NCI-H128 (cell line): Measurements from ENCODE around the gene ADGRV1.

Experiments used
- DNase-seq: peaks from one replicate; lab custom pipeline; 2025; ENCODE audit not compliant: unreplicated experiment; lab: John Stamatoyannopoulos, UW

ADGRV1 gene

DNA sequence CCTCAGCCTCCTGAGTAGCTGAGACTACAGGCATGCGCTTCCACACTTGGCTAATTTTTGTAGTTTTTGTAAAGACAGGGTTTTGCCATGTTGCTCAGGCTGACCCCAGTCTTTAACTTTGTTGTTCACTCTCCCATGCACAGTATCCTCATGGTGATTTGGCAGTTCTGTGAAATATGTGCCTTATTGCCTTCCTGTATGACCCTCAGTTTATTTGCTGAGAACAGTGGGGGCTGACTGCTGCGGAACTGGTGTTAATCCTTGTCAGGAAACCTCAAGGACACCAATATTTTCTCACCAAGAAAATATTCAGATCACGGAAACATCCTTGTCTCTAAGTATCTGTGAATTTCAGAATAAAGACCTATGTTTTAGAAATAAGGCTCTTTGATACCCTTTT, 536.7 kb downstream of the ADGRV1 start:
- no peak for DNase-seq

- no peak for DNase-seq
Measured at GRCh38 chr5:91095786-91096385, 537.3 kb downstream of the ADGRV1 start.

DNA sequence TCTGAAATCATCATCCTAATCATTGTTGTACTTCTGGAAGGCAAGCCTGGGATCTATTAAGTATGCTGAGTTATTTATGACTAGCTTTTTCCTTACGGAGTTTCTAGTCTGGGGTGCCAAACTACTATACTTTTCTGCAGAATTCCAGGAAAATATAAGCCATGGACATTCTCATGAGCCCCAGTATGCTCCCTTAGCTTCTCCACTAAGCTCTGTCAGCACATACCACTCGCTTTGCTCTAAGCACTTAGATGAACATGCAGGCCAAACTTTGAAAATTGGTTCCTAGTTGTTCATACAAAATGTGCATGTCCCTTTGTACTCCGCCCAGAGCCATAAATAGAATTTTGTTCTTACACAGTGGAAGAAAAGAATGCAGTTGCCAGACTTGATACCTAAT, 539.9 kb downstream of the ADGRV1 start:
- no peak for DNase-seq

DNA sequence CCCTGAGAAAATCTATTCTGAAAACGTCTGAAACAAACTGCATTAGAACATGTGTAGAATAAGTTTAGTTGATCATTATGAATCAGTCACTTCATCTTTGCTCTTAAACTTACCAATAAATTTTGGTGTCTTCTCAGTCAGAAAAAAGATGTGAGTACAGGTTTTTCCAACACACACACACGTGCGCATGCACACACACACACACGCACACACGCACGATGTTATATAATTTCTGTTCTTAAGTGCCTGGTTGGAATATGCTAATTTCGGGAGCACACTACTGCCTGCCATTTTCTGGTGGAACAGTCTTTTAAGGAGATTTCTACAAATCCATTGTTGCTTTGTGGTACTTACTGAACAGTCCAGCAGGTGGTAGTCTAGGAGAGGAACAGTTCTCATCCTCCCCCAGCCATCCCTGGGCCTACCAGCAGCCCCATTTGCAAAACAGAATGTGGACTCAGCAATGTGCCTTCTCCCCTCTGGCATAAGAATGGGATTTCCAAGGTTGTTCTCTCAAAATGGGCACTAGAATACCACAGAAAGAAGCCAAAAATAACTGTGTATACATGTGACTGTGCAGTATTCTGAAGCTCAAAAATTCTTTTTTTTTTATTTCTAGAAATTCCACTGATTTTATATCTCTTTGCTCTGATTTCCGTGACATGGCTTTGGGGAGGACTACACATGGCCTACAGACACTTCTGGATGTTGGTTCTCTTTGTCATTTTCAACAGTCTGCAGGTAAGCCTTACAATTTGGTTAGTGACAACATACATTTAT, 543.2 kb downstream of the ADGRV1 start:
- DNase-seq = peak; percentile 39

- no peak for DNase-seq
Measured at GRCh38 chr5:91103353-91104061, 544.9 kb downstream of the ADGRV1 start.

- DNase-seq = no peak
Measured at GRCh38 chr5:91104062-91104448, 545.5 kb downstream of the ADGRV1 start.

DNA sequence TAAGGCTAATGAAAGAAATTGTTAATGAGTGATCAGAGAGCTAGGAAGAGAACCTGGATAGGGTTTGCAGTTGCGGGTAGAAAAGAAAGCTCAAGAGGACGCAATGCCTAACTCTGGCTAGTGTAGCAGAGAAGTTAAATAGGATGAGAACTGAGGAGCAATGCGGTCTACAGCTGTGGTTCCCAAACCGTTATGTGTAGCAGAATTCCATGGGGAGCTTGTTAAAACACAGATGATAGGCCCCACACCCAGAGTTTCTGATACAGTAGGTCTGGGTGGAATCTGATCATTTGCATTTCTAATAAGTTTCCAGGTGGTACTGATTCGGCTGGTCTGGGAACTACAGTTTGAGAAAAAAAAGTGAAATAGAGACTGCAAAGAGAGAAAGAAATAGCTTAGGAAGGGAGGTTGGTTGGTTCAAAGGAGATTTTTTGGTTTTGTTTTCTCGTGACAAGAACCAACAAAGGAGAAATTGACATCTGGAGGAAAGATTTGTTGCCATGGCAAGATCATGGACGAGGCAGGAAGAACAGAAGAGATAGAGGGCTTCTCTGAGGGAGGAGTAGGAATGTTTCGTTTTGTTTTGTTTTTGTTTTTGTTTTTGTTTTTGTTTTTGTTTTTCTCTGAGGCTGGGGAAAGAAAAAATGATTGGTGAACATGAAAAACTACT, 548.4 kb downstream of the ADGRV1 start:
- no peak for DNase-seq

GRCh38 chr5:91109634-91110033, 551.0 kb downstream of the ADGRV1 start:
- no peak for DNase-seq

- no peak for DNase-seq
Measured at GRCh38 chr5:91110686-91111085, 552.1 kb downstream of the ADGRV1 start.

GRCh38 chr5:91111473-91112238, 553.1 kb downstream of the ADGRV1 start:
- no peak for DNase-seq

GRCh38 chr5:91114658-91115057, 556.1 kb downstream of the ADGRV1 start:
- DNase-seq = no peak

DNA sequence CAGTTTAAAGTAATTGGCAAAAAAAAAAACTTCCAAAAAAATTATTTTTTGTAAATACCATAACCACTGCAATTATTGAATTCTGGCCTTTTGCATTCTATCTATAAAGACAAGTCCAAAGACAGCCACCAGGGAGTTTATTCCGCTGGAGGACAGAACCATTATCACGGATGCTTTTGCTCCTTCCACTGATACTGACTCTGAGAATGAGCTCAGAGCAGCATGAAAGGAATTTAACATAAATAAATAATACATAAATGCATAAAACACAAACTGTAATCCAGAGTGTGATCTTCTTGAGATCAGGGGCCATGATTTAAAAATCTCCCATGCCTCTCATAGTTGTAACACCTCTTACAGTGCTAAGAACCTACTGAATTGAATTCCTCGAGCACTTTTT, 559.8 kb downstream of the ADGRV1 start:
- DNase-seq = no peak

- DNase-seq = no peak
Measured at GRCh38 chr5:91118796-91119195, 560.2 kb downstream of the ADGRV1 start.

GRCh38 chr5:91119217-91119616, 560.6 kb downstream of the ADGRV1 start:
- no peak for DNase-seq

GRCh38 chr5:91119981-91120850, 561.6 kb downstream of the ADGRV1 start:
- no peak for DNase-seq

DNA sequence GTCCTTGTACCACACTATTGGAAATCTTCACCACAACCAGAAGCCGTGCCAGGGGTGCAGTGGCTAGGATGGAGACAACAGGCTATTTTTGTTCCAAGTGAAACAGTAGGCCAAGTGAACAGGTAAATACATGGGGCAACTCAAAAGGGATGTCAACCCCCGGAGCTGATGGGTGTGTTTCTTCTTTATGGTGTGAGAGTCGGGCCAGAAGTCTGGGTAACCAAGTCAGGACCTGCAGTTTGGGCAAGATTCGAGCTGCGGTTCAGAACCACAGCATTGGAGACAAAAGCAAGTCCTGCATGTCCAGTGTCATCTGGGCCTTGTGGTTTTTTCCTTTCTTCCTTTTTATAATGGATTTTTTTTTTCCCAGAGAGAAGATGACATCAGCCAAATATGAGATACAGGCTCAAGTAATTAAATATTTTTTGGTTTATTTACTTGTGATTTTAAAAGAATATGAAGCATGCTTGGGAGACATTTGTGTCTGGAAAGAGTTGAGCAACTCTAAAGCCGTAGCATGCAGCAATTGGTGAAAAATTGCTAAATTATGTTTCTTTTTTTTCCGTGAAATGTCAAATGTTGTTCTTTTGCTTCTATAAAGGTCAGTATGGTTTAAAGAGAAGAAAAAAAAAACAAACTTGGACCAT, 562.9 kb downstream of the ADGRV1 start:
- no peak for DNase-seq

GRCh38 chr5:91122651-91123050, 564.1 kb downstream of the ADGRV1 start:
- no peak for DNase-seq

GRCh38 chr5:91123291-91123690, 564.7 kb downstream of the ADGRV1 start:
- no peak for DNase-seq

GRCh38 chr5:91123901-91124300, 565.3 kb downstream of the ADGRV1 start:
- no peak for DNase-seq
